ENCODE measurements around the gene SUCLG2. TPM values are rescaled to one million over a fixed set of nuclear protein-coding genes. Genes with fewer than 3 reads are reported as not detected.

Gene SUCLG2
- total RNA-seq, 1 donor from 2014 or later: 29.5 TPM

- peaks cover 0 to 6% of the 10 kb centered on the region in 2 donors for H3K36me3 ChIP-seq
- intact Hi-C loops (cut with DNase I): no loop called here
- no peaks in the 10 kb centered on the region for H3K4me1 ChIP-seq
- no peak overlapping the region for H3K27ac ChIP-seq
- TF ChIP-seq POLR2A (IDR thresholded peaks at IDR 0.05) (no peak), POLR2AphosphoS5 (IDR thresholded peaks at IDR 0.05; ENCODE audit: insufficient read depth in 1 of 2, low read depth in 1 of 2) (no peak), CTCF (IDR thresholded peaks at IDR 0.05) (no peak)
- H3K9me3 ChIP-seq: no peaks in the 10 kb centered on the region
- H3K27me3 ChIP-seq: no peaks in the 10 kb centered on the region
- no peak for DNase-seq (ENCODE audit: extremely low spot score in 2 of 2)
- H3K4me3 ChIP-seq: no peak overlapping the region
Observed at GRCh38 chr3:67509471-67510075, 144.8 kb downstream of the SUCLG2 start.

DNA sequence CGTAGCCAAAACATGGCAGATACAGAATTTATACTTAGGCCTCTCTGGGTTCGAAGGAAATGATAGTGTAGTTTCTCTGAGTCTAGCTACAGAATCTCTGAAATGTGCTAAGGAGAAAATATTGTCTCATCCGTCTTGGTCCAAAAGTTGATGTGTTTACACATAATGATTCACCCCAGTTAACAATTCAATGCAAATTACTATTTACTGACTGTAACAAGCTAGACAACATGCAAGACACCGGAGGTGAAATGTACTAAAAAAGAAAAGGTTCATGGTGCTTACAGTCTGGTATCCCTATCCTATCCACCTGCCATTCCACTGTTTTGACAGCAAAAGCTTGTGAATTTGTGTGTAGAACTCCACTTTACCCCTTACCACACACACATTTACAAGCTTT, 146.8 kb downstream of the SUCLG2 start:
- no peaks in the 10 kb centered on the region for H3K9me3 ChIP-seq
- H3K27me3 ChIP-seq: no peaks in the 10 kb centered on the region
- peaks cover 0 to 6% of the 10 kb centered on the region in 2 donors for H3K36me3 ChIP-seq
- no peaks in the 10 kb centered on the region for H3K4me1 ChIP-seq
- no peak overlapping the region for H3K4me3 ChIP-seq
- no peak for TF ChIP-seq POLR2AphosphoS5 (IDR thresholded peaks at IDR 0.05; ENCODE audit: insufficient read depth in 1 of 2, low read depth in 1 of 2)
- no peak for TF ChIP-seq CTCF (IDR thresholded peaks at IDR 0.05)
- no peak for TF ChIP-seq POLR2A (IDR thresholded peaks at IDR 0.05)
- DNase-seq (ENCODE audit: extremely low spot score in 2 of 2): no peak
- no peak overlapping the region for H3K27ac ChIP-seq
- intact Hi-C loops (cut with DNase I): no loop called here

DNA sequence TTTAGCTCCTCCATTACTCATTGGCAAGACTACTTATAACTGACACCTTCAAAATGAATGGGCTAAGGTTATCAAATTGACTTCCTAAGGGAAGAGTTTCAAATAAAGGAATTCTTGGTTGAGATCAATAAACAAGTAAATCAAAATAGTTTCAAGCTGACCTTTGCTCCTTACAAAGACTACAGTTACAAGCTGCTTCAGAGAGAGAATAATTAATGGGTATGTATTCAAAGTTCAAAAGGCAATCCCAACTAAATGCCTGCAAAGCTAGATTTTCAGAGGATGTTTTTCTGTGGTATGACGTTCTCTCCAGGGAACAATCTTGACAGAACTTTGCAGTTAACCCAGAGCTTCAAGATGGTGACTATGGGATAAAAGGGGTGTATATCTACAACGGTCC, 153.7 kb downstream of the SUCLG2 start:
- H3K4me1 ChIP-seq: no peaks in the 10 kb centered on the region
- peaks cover 0 to 3% of the 10 kb centered on the region in 2 donors for H3K36me3 ChIP-seq
- intact Hi-C loops (cut with DNase I): no loop called here
- TF ChIP-seq POLR2AphosphoS5 (IDR thresholded peaks at IDR 0.05; ENCODE audit: insufficient read depth in 1 of 2, low read depth in 1 of 2) (no peak), CTCF (IDR thresholded peaks at IDR 0.05) (no peak), POLR2A (IDR thresholded peaks at IDR 0.05) (no peak)
- no peak overlapping the region for H3K4me3 ChIP-seq
- H3K9me3 ChIP-seq: no peaks in the 10 kb centered on the region
- H3K27me3 ChIP-seq: no peaks in the 10 kb centered on the region
- DNase-seq (ENCODE audit: extremely low spot score in 2 of 2): no peak
- no peak overlapping the region for H3K27ac ChIP-seq

DNA sequence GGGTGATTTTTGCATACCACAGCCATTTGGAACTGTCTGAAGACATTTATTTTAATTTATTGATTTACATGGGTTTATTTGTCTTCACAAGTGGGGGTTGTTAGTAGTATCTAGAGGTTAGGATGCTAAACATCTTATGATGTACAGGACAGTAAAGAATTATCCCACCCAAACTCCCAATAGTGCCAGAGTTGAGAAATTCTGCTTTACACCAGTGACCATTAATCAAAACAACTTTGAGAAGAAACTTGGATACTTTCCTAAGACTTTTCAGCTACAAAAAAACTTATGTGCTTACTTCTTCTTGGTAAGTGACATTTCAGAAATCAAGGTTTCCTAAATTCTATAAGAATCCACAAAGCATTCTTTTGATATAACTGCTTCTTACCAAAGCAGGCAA, 156.7 kb downstream of the SUCLG2 start:
- TF ChIP-seq POLR2A (IDR thresholded peaks at IDR 0.05) (no peak), POLR2AphosphoS5 (IDR thresholded peaks at IDR 0.05; ENCODE audit: insufficient read depth in 1 of 2, low read depth in 1 of 2) (no peak), CTCF (IDR thresholded peaks at IDR 0.05) (no peak)
- Histone ChIP-seq H3K27ac (no peak overlapping the region), H3K36me3 (peaks cover 0 to 12% of the 10 kb centered on the region in 2 donors), H3K4me3 (no peak overlapping the region), H3K9me3 (no peaks in the 10 kb centered on the region), H3K27me3 (no peaks in the 10 kb centered on the region), H3K4me1 (no peaks in the 10 kb centered on the region)
- intact Hi-C loops (cut with DNase I): no loop called here
- no peak for DNase-seq (ENCODE audit: extremely low spot score in 2 of 2)

GRCh38 chr3:67495751-67496150, 158.7 kb downstream of the SUCLG2 start:
- no peak overlapping the region for H3K4me3 ChIP-seq
- peaks cover 0 to 12% of the 10 kb centered on the region in 2 donors for H3K36me3 ChIP-seq
- intact Hi-C loops (cut with DNase I): no loop called here
- no peak overlapping the region for H3K27ac ChIP-seq
- no peaks in the 10 kb centered on the region for H3K4me1 ChIP-seq
- DNase-seq (ENCODE audit: extremely low spot score in 2 of 2): no peak
- TF ChIP-seq POLR2A (IDR thresholded peaks at IDR 0.05): no peak
- no peak for TF ChIP-seq POLR2AphosphoS5 (IDR thresholded peaks at IDR 0.05; ENCODE audit: insufficient read depth in 1 of 2, low read depth in 1 of 2)
- no peak for TF ChIP-seq CTCF (IDR thresholded peaks at IDR 0.05)
- H3K9me3 ChIP-seq: no peaks in the 10 kb centered on the region
- H3K27me3 ChIP-seq: no peaks in the 10 kb centered on the region
